Stimulated activated CD8-positive, alpha-beta memory T cell treated with anti-CD3 and anti-CD28 coated beads, Interleukin-12 subunit alpha, Interleukin-12 subunit beta, amount 100 ng/mL, for 1 hour (primary cell): Measurements from ENCODE around the gene IL27RA.
"Not testable (repeated sequence)": the region's sequence is repeated elsewhere in the genome, so short reads cannot be mapped to it uniquely, and the experiment has no call there.

Experiments used
- DNase-seq: peaks from one replicate; pipeline ENCODE4 v3.0.0-alpha.2; 2020; ENCODE audit warnings: low read depth

The IL27RA gene

GRCh38 chr19:13999085-13999484 lies 32.5 kb upstream of the IL27RA start:
- no peak for DNase-seq

DNA sequence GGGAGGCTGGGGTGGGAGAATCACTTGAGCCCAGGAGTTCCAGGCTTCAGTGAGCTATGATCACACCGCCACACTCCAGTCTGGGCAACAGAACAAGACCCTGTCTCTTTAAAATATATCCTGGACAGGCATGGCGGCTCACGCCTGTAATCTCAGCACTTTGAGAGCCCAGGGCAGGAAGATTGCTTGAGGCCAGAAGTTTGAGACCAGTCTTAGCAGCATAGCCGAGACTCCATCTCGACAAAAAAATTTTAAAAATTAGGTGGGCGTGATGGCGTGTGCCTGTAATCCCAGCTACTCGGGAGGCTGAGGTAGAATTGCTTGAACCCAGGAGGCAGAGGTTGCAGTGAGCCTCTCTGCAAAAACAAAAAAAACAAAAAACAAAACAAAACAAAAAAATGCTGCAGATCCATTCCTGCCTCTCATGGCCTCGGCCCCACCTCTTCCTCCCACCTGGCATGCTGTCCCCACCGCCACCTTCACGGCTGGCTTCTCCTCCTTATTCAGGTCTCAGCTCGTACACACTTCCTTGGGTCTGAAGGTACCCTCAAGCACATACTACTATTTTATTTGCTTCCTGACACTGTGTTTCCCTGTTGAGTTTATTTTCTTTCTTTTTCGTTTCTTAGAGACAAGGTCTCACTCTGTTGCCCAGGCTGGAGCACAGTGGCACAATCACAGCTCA lies 30.7 kb upstream of the IL27RA start:
- no peak for DNase-seq

DNA sequence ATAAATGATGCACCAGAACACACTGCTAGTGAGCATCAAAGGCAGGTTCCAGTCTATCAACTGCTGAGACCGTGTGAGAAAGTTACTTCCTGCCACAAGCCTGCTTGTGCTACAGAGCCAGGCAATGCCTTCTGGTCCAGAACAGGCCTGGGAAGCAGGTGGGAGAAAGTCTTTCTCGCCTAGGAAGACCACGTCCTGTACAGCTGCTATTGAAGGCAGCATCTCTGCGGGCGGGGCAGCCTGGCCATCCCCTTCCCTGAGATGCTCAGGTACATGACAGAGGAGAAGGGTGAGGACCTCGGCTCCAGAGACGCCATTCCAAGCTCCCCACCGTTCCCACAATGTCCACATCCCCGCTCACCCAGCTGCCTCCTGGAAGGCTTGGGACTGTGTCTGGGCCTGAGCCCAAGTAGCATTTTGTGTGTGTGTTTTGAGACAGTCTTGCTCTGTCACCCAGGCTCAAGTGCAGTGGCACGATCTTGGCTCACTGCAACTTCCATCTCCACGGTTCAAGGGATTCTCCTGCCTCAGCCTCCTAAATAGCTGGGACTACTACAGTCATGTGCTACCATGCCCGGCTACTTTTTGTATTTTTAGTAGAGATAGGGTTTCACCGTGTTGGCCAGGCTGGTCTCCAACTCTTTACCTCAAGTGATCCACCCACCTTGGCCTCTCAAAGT lies 28.9 kb upstream of the IL27RA start:
- DNase-seq: no peak

GRCh38 chr19:14003251-14004055 lies 28.1 kb upstream of the IL27RA start:
- DNase-seq: no peak

GRCh38 chr19:14004619-14005348 lies 26.8 kb upstream of the IL27RA start:
- DNase-seq: no peak

- DNase-seq: peak; percentile 90
Measured at GRCh38 chr19:14005349-14006084, 26.0 kb upstream of the IL27RA start.

GRCh38 chr19:14006085-14006765 lies 25.3 kb upstream of the IL27RA start, which contains the start of gene RFX1:
RFX1 (minus strand) TSS chr19:14006320; CDS start chr19:13993843, 12,477 bp downstream.
- DNase-seq: peak; percentile 100

DNA sequence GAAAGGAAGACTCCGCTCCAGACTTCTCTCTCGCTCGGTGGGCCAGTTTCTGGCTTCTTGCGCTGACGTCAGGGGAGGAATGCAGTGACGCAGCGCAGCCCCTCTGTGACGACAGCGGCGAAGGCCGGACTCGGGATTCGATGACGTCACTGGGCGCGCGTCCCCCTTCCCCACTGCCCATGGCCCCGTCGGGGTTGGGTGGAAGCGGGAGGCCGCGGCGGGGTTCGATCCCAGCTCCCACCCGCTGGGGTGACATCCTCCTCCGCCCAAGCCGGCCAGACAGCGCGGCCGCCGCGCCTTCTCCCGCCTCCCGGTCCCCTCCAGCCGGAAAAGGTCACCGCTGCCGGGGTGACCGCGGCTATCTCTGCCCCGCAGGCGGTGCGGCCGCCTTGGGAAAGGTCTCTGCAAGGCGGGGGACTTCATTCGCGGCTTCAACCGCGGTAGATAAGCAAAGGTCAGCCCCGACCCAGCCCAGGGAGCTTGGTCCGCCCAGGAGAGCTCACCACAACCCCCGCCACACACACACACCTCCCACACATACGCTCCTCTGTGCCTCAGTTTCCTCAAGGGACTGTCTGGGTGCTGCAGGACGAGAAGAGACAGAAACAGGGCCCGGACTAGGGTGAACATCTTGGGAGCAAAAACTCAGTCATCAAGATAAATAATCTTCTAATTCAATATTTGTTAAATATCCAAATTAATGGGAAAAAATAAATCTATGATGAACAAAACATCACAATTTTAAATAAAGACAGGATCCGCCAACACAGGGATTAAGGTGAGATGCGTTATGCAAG lies 24.6 kb upstream of the IL27RA start:
- no peak for DNase-seq

GRCh38 chr19:14012378-14012915 lies 19.1 kb upstream of the IL27RA start:
- no peak for DNase-seq

DNA sequence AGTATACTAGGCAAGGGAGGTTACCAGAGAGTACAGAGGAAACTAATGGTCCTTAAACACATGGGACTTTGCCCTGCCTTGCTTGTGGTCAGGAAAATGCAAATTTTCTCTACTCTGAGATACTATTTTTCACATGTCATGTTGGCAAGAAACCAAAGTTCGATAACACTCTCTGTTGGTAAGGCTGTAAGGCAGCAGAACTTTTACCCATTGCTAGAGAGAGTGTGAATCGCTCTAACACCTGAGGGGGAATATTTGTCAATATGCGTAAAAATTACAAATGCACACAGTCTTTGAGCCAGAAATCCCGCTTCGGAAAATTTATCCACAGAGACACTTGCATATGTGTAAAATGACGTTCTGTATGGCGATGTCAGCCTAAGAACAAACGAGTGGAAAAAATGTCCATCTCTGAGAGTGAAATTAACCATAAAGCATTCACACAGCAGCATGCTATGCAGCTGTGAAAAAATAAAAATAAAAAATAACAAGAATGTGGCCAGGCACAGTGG lies 16.0 kb upstream of the IL27RA start:
- no peak for DNase-seq

GRCh38 chr19:14019100-14019499 lies 12.5 kb upstream of the IL27RA start:
- DNase-seq: no peak

DNA sequence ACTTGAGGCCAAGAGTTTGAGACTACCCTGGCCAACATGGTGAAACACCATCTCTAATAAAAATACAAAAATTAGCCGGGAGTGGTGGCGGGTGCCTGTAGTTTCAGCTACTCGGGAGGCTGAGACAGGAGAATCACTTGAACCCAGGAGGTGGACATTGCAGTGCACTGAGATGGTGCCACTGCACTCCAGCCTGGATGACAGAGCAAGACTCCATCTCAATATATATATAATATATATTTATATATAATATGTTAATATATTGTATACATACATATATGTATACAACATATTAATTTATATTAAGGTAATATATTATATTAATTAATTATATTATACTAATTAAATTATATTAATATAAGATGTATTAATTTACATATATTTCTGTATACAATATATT lies 11.8 kb upstream of the IL27RA start:
- not testable (repeated sequence) for DNase-seq

DNA sequence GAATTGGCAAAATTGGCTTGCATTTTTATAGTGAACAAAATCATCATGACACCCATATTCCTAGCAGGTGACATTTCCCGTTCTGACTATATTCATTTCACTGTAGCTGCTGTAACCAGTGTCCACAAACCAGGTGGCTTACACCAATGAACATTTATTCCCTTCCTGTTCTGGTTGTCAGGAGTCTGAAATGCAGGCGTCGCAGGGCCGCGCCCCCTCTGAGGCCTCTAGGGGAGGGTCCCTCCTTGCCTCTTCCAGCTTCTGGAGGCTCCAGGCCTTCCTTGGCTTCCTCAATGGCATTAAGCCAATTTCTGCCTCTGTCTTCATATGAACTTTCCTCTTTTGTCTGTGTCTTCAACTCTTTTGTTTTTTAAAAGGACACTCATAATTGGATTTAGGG lies 10.1 kb upstream of the IL27RA start:
- no peak for DNase-seq

- no peak for DNase-seq
Measured at GRCh38 chr19:14022469-14022868, 9.1 kb upstream of the IL27RA start.

- DNase-seq: no peak
Measured at GRCh38 chr19:14023404-14024235, 7.9 kb upstream of the IL27RA start.

- not testable (repeated sequence) for DNase-seq
Measured at GRCh38 chr19:14026652-14027192, 4.8 kb upstream of the IL27RA start.

GRCh38 chr19:14027856-14028450 lies 3.6 kb upstream of the IL27RA start, which contains the start of gene RLN3:
RLN3 (plus strand) TSS chr19:14028148; CDS start chr19:14028205, 57 bp downstream.
- no peak for DNase-seq

DNA sequence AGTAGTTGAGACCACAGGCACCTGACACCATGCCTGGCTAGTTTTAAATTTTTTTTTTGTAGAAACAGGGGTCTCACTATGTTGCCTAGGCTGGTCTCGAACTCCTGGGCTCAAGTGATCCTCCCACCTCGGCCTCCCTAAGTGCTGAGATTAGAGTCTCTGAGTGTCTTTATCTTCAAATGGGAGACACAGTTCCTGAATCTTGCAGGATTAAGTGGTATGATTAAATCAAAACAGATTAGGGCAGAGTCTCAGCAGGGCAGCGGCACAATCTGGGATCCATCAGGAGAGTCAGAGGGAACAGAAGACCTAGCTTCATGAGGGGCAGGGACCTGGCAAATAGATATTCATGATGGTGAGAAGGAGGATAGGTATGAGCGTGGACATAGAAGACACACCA lies 2.7 kb upstream of the IL27RA start:
- DNase-seq: no peak
